ENCODE measurements around the gene DNAJC11.

DNA sequence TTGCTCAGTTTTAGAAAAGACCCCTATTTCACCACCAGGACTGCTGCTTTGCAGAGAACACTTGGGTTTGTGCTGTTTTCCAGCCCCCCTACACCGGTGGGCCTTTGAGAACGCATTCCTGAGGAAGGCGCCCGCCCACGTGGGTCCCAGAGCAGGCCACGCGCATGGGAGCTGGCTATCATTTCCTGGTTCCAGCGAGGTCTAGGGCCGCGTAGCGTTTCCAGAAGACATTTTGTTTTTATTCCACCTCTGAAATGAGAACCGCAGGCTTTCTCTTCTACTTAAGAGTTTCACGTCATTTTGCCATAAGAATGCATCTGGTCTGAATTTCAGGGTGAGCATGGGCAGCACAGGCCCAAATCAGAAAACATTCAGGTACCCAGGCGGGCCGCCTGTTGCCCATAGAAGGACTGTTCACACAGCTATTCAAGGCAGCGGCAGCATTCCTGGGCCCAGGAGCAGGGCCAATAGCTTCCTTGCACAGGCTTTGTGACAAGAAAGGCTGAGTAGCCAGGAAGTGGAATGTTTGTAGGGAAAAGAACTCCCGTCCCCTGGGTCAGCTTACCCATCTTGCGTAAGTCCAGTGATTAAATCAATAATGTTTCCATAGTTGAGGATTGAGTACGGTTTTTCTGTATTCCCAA lies 97.6 kb downstream of the DNAJC11 start:
- TF ChIP-seq, protein P1, sequence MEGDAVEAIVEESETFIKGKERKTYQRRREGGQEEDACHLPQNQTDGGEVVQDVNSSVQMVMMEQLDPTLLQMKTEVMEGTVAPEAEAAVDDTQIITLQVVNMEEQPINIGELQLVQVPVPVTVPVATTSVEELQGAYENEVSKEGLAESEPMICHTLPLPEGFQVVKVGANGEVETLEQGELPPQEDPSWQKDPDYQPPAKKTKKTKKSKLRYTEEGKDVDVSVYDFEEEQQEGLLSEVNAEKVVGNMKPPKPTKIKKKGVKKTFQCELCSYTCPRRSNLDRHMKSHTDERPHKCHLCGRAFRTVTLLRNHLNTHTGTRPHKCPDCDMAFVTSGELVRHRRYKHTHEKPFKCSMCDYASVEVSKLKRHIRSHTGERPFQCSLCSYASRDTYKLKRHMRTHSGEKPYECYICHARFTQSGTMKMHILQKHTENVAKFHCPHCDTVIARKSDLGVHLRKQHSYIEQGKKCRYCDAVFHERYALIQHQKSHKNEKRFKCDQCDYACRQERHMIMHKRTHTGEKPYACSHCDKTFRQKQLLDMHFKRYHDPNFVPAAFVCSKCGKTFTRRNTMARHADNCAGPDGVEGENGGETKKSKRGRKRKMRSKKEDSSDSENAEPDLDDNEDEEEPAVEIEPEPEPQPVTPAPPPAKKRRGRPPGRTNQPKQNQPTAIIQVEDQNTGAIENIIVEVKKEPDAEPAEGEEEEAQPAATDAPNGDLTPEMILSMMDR (IDR thresholded peaks at IDR 0.05), result no peak
- TF ChIP-seq ZFX (IDR thresholded peaks at IDR 0.05; ENCODE audit: borderline replicate concordance), result no peak
